GM19372 (cell line): ENCODE results near the gene MFGE8.

Experiments
- ATAC-seq: cut with Tn5 transposase; IDR thresholded peaks from one replicate; pipeline ENCODE4 v1.9.1; 2021; ENCODE audit warnings: mild to moderate bottlenecking, low read depth, moderate library complexity; ENCODE audit not compliant: unreplicated experiment

The MFGE8 gene

GRCh38 chr15:88900309-88900981, 12.7 kb downstream of the MFGE8 start:
- no peak for ATAC-seq

DNA sequence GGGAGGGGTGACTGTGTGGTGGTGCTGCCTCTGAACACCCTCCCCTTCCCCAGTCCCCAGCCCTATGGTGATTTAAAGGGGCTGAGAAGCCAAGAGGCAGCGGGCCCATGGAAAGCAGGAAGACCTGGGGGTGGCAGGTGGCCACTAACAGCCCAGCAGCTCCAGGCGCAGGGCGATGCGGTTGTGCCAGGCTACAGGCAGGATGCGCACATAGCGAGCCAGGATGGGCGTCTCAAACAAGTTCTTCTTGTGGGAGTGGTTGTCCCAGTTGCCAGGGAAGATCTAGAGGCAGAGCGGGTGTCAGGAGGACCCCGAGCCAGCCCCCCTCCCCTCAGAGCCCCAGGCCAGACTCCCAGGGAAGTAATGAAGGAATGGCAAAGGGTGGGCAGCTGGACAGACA, 13.9 kb downstream of the MFGE8 start:
- ATAC-seq: no peak

DNA sequence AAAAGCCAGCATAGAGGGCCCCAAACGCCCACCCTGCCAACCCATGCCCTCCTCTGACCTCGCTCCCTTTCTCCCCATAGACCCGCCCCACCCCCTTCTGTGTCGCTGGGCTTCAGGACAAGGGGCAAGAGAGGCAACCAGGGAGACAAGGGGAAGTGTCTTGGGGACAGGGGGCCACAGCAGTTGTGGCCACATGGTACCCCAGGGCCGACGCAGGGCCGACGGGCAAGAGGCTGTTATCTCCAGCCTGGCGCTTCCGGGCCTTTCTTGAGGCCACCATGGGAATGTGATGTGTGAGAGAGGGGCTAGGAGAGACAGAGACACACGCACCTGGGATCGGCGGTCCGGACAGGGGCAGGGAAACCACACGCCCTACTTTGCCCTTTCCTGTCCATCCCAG, 14.4 kb downstream of the MFGE8 start:
- ATAC-seq: no peak

- ATAC-seq: no peak
Measured at GRCh38 chr15:88897456-88898194, 15.6 kb downstream of the MFGE8 start.

- no peak for ATAC-seq
Measured at GRCh38 chr15:88897142-88897455, 16.1 kb downstream of the MFGE8 start.

DNA sequence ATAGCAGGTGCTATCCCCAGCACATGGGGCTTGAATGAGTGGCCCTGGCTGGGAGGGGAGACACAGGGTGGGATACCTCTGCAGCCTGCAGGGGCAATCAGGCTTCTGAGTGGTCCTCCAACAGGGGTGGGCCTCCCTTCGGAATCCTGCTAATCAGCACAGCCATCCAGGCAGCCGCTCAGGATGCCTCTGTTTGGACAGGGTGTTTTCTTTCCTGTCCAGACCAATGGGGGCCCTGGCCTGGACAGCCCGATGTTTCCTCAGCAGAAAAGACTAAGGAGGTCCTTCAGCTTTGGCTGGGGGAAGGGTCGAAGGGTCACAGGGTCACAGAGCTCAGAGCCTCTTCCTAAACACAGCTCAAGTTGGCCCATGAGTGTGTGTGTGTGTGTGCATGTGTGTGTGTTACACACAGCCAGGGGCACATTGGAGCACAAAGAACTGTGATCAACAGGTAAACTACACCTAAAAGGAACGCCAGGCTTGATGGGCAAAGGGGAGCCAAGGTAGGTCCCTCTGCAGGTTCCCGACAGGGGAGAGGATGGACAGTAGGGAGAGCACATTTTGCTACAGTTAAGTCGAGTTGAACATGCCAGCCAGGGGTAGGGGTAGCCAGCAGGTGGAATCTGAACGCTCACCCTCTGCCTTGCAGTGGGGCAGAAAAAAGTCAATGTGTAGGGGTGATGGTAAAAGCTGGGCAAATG, 16.7 kb downstream of the MFGE8 start:
- ATAC-seq: no peak

- peak; percentile 46 for ATAC-seq
Measured at GRCh38 chr15:88894819-88895767, 18.1 kb downstream of the MFGE8 start, which contains the start of gene HAPLN3. Gene HAPLN3 (minus strand): TSS chr15:88895544. CDS start chr15:88887298, 8,246 bp downstream.

DNA sequence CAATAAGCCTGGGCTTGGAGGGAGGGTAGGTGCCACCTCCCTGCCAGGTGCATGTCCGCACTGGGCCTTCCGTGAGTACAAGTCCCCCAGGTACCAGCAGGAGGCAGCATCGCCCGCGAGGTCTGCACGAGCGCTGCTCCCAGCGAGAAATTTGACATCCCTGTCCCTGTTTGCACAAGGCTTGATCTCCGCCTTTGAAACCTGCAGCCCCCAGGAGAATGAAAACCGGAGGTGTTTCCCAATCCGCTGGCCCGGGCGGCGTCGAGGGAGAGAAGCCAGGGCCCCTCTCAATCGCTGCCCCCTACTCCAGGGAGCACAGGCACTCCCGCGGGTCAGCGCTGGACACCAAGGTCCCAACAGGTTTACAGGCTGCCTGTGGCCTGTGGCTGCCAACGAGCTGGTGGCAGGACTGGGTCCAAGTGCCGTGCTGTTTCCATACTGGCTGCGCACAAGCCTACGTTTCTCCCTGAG, 18.8 kb downstream of the MFGE8 start:
- no peak for ATAC-seq

DNA sequence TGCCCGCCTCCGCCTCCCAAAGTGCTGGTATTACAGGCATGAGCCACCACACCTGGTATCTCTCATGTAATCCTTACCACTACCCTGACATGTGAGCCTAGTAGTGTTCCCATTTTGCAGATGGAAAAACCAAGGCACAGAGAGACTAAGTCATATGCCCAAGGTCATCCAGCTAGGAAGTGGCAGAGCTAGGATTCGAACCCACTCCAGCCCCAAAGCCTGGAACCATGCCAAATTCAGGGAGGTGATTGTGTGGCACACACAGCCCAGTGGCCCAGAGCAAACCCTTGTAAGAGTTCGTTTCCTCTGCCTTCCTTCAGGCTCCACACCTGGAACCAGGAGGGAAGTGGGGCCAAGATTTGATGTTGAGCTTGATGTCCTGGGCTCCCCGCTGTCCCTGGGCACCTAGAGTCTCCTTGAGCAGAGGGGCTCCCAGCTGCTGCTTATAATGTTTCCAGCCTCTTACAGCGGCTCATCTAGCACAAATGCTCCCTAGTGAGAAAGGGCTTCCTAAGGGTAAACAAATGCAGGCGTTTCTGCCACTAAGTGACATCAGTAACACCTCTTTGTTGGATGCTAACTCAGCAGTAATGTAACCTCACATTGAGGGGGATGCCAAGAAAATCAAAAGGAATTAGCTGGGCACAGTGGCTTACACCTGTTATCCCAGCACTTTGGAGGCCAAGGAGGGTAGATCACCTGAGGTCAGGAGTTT, 21.5 kb downstream of the MFGE8 start:
- no peak for ATAC-seq

GRCh38 chr15:88890495-88890894, 22.7 kb downstream of the MFGE8 start:
- no peak for ATAC-seq

- no peak for ATAC-seq
Measured at GRCh38 chr15:88888719-88889118, 24.5 kb downstream of the MFGE8 start.

GRCh38 chr15:88887068-88887580, 26.1 kb downstream of the MFGE8 start:
- no peak for ATAC-seq

DNA sequence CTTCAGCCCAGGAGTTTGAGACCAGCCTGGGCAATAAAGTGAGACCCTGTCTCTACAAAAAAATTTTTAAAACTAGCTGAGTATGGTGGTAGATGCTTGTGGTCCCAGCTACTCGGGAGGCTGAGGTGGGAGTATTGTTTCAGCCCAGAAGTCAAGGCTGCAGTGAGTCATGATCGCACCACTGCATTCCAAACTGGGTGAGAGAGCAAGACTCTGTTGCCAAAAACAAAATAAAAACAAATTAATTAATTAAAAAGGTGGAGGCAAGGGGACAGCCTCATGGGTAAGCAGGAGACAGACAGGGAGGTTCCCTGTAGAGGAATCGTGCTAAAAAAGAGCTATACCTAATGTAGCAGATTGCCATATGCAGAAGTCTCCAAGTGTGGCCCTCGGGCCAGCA, 30.4 kb downstream of the MFGE8 start:
- ATAC-seq: no peak

DNA sequence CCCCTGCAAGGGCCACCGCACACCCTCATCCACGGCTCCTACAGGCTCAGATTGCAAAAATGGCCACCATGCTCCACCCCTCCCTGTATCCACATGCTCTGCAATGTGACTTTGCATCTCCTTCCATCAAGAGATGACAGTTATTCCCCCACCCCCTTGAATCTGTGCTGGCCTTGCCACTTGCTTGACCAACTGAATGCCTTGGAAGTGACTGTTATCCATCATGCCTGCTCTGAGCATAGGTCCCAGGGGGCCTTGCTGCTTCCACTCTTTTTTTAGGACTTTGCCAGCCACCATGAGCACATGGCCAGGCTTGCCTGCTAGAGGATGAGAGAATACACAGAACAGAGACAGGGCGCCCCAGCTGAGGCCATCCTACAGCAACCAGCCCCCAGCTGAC, 31.4 kb downstream of the MFGE8 start:
- ATAC-seq: no peak

GRCh38 chr15:88880944-88881740, 32.0 kb downstream of the MFGE8 start:
- ATAC-seq: no peak

DNA sequence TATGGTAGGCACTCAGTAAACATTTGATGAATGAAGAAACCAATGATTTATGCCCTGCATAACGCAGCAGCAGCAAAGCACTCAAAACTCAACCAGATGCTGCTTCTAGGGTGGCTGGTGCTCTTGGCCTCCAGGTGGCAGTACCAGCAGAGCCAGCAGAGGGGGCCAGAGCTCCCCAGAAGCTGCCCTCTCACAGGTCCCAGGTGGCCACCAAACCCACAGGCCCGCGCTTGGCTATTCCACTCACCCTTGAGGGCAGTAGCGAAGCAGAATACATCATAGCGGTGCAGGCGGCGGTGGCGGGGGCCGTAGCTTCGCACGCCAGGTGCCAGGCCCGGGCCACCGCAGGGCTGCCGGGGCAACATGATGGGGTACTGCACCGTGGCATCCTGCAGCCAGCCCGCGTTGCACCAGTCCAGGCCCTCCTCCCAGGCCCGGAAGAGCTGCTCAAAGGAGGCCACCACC, 34.4 kb downstream of the MFGE8 start:
- ATAC-seq: peak; percentile 81

DNA sequence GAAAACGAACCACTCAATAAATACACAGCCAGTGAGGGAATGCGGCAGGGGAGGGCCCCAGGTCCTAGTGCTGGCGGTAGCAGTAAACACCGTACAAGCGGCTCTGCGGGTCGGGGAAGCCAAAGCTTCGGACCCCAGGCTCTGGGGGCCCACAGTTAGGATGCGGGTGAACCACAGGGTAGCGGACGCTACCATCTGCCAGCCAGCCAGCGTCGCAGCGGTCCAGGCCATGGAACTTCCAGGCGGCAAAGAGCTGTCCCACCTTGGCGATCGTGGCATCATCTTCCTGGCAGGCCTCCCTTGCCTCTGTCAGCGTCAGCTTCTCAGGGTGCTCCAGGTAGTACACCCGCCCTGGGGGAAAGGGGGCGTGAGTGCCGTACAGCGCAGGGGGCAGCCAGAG, 35.3 kb downstream of the MFGE8 start:
- ATAC-seq: no peak

- ATAC-seq: no peak
Measured at GRCh38 chr15:88877415-88877814, 35.8 kb downstream of the MFGE8 start.

GRCh38 chr15:88876573-88876972, 36.6 kb downstream of the MFGE8 start:
- ATAC-seq: no peak
